Dermis microvascular lymphatic vessel endothelial cell (primary cell): ENCODE measurements around the gene C11orf54. TPM values are rescaled to one million over a fixed set of nuclear protein-coding genes. Genes with fewer than 3 reads are reported as not detected.
"Not testable (repeated sequence)": the region's sequence is repeated elsewhere in the genome, so short reads cannot be mapped to it uniquely, and the experiment has no call there.

Experiments
- DNase-seq, 2 donors: peaks; one replicate each; pipeline versions ENCODE4 v3.0.0 to v3.0.0-alpha.2; 2010; ENCODE audit warnings: low read depth in 2 of 2
- total RNA-seq: library from RNA; depleted of rRNA; stranded (reverse); fragments of >200 nt; gene quantifications from 2 replicates; pipeline ENCODE4 v1.2.1, GENCODE V29; 2014

The C11orf54 gene
- total RNA-seq, 1 donor from 2014 or later, result 9.2 TPM

GRCh38 chr11:93766504-93766903 lies 25.0 kb downstream of the C11orf54 start:
- DNase-seq, result no peak

DNA sequence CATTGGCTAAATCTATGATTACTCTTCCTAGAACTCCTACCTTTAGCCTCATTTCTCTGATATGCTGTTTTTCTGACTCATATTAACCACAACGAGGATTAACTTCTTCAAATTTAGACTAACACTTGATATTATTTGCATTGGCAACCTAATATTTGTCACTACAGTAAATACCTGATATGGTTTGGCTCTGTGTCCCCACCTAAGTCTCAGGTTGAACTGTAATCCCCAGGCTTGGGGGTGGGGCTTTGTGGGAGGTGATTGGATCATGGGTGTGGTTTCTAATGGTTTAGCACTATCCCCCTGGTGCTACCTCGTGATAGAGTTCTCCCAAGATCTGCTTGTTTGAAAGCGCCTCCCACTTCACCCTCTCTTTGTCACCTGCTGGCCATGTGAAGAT lies 25.5 kb downstream of the C11orf54 start:
- no peak for DNase-seq

DNA sequence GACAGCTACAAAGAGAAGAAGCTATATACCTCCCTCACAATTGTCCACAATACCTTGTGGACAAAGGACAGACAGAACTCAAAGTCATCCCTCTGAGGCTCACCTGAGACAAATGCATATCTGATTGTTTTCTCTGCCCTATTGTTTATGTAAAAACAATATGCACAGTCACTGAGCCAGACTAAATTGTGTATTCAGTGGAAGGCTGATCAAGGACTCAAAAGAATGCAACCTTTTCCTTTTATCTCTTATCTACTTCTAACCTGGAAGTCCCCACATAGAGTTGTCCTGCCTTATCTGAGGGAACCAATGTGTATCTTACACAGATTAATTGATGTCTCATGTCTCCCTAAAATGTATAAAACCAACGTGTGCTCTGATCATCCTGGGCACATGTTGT lies 28.7 kb downstream of the C11orf54 start:
- DNase-seq, result no peak

DNA sequence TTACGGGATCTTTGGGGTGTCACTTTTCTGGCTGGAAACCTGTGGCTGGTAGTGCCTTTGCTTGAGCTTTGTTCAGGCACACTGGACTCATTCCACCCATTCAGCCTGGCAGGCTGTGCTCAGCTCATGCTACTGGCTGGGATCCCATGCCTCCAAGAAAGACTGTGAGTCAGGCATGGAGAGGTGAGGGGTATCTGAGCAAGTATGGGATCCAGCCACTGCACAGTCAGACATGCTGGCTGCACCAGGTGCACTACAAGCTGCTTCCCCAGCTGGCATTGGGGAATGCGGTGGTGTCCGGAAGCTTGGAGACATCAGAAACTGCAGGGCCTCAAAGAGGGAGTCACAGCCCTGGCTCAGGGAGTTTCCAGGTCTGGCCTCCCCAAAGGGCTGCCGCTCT lies 30.7 kb downstream of the C11orf54 start:
- DNase-seq, result no peak

- no peak for DNase-seq
Observed at GRCh38 chr11:93773045-93773477, 31.6 kb downstream of the C11orf54 start.

DNA sequence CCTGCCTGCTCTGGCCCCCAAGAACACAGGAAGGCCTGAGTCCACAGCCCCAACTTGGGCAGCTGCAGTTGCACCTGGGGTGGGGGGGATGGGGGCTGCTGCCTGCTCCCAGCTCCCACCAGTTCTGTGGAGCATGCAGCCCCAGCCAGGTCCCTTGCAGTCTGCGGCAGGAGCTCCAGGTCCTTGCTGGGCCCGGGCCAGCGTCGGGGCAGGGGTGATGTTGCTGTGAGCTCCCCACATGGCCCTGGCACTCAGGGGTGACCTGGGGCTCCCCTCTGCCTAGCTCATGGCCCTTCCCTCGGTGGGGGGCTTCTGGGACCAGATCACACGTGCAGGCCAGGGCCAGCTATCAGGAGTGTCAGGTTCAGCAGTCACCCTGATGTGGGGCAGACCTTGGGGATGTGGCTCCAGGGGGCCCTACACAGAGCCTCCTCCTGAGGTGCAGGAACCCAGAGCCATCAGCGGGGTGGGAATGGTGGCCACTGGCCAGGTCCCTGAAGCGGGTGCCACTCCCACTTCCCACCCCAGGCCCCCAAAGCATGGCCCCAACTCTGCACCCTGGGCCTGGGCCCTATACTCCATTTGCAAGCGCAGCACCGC lies 32.2 kb downstream of the C11orf54 start:
- DNase-seq, result no peak

- not testable (repeated sequence) for DNase-seq
Observed at GRCh38 chr11:93774560-93774959, 33.1 kb downstream of the C11orf54 start.

DNA sequence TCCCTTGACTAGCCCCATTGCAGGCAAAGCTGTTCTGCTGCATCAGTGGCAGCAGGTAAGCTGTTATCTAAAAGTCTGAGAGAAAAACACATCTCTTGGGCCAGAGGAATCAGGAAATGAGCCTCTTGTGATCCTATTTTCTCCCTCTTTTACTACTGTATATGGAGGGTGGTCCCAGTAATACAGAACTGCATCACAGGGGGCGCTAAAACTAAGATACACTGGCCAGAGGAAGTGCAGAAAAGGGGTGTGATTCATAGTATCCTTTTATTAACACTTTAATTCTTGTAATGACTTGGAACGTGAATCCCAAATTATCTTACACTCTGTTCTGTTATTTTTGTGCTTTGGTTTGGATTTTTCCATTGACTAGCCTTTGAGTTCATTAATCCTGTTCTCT lies 33.8 kb downstream of the C11orf54 start:
- DNase-seq, result peak in 1 of 2 donors; percentile 28

DNA sequence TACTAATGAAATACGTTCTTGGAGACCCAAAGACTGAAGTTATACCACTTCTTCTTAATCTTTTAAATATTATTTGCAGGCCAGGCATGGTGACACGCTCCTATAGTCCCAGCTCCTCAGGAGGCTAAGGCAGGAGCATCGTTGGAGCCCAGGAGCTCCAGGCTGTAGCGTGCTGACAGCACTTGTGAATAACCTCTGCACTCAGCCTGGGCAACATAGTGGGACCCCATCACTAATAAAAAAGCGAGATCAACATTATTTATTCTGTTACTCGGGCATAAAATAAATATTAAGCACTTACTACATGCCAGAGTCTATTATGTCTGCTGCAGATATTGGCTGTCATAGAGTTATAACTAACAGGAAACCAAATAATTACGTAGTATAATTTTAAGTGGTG lies 41.9 kb downstream of the C11orf54 start:
- no peak for DNase-seq

- DNase-seq, result no peak
Observed at GRCh38 chr11:93783765-93784144, 42.3 kb downstream of the C11orf54 start.

DNA sequence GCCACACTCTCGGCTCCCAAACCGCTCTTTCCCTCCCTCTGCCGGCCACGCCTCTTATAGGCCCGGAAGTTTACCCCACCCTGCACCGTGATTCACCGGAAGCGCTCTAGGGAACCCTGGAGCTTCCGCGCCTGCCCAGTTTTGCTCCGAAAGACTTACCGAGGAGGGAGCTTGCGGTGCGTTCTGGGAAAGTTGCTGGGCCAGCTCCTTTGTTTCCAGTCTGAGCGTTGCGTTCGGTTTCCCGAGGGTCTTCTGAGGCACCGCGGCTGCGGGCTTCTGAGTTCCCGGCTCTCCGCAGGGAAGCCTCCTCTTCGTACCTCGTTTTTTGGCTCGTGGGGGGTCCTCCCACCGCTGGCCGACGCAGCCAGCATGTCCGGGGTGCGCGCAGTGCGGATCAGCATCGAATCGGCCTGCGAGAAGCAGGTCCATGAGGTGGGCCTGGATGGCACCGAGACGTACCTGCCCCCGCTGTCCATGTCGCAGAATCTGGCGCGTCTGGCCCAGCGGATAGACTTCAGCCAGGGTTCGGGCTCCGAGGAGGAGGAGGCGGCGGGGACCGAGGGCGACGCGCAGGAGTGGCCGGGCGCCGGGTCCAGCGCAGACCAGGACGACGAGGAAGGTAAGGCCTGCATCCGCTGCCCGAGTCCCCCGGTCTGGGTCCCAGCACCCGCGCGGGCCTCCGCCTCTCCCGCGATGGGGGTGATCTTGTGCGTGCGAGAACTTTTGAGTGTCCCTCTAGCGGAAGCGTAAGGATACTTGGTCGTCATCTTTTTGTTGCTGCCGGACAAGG lies 42.9 kb downstream of the C11orf54 start, which contains the start of gene MED17:
TSS of gene MED17 (plus strand) at position 138 of the 790 bp plus-strand sequence. CDS start at position 370, 232 bp downstream.
- peak; percentile 85 to 94 for DNase-seq

DNA sequence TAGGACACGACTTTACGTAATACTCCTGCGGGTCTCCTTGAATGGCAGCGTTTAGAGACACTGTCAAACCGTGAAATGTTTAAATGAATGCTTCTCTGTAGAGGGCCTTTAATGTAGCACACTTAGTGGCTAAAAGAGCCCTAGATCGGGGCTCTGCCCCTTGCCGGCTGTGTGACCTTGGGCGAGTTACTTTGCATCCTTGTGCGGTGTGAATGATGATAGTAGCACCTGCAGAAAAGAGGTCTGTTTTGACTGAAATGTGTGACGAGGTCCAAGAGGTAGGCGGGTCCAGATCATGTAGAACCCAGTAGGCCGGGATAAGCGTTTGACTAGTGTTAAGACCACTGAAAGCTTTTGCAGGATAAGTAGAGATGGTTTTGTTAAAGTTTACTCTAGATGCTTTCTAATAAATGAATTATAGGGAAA lies 43.5 kb downstream of the C11orf54 start:
- peak in 1 of 2 donors; percentile 20 for DNase-seq

DNA sequence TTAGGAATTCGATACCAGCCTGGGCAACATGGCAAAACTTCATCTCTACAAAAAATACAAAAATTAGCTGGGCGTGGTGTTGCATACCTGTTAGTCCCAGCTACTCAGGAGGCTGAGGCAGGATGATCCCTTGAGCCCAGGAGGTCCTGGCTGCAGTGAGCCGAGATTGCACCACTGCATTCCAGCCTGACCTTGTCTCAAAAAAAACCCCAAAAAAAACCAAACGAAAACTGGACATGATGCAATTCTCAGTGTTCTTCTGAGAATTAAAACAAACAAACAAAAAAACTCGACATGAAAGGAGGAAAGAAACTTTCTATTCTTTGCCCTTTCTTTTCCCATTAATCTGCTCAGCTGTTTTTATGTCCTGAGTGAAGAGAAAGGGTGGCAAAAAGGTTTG lies 50.0 kb downstream of the C11orf54 start:
- DNase-seq, result no peak

DNA sequence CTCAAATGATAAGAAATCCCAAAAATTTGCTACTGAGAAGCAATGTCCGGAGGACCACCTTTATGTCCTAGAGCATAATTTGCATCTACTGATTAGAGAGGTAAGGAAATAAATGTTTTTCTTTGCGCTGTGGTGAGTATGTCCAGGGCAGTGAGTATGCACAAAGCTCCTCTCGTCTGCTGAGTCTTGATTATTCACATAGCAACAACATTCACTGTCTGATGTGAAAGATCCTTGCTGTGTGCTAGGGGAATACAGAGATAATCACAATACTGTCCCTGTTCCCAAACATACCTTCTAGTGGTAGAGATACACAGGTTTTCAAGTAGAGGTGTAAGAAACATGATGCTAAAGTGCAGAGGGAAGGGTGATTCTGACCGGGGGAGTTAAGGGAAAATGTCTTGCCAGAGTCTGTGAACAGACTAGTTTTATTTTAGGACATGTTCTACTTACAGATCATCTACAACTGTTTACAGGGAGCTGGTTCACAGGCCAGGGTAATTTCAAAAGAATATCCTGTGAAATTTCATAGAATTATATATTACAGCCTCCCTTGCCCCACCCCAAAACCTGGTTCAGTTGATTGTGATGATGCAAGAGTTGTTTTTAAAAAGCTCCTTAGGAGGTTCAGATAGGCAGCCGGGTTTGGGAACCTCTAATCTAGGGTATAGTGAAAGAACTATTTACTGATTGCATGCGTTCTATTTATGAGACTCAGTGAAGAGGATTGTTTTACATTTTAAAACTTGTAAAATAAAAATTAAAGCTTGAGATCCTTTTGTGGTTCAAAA lies 55.2 kb downstream of the C11orf54 start:
- DNase-seq, result no peak

DNA sequence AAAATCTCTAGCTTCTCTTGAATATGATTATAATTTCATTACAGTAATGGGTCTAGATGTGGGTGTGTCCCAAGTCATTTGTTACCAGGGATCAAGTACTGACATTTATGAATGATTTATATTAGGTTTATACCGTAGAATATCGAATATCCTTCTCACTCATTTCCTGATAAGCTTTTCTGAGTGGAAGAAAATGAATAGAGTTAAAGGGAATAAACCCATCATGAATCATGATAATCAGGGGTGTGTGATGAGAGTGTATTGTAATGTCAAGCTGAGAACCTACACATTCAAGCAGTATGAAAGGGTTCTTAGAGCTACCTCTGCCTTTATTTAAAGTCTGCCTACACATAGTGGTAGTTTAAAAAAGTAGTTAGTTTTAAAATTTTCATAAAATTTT lies 59.9 kb downstream of the C11orf54 start:
- no peak for DNase-seq

DNA sequence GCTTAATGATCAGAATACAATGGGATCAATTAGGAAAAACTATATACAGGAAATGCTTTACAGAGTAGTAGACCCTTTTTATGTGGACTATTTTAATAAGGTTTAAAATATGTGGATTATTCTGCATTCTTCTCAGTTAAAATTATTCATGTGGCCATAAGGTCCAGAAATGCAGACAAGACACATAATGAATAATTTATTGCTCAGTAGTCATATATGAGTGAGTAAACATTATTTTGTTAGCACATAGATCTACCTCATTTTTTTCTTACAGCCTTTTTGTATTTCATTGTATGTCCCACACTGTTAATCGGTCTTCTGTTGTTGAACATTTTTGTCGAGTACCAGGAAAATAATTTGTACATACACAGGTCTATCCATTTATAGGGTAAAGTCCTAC lies 63.4 kb downstream of the C11orf54 start:
- DNase-seq, result no peak

DNA sequence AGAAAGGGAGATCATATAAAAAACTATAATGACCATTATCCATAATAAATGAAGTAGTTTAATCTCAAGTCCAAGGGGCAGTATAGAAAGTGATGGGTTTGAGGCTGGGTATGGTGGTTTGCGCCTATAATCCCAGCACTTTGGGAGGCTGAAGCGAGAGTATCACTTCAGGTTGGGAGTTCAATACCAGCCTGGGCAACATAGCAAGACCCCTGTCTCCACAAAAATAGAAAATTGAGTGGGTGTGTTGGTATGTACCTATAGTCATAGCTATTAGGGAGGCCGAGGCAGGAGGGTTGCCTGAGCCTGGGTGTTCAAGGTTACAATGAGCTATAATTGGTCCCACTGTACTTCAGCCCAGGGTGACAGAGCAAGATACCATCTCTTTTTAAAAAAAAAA lies 66.5 kb downstream of the C11orf54 start:
- no peak for DNase-seq

DNA sequence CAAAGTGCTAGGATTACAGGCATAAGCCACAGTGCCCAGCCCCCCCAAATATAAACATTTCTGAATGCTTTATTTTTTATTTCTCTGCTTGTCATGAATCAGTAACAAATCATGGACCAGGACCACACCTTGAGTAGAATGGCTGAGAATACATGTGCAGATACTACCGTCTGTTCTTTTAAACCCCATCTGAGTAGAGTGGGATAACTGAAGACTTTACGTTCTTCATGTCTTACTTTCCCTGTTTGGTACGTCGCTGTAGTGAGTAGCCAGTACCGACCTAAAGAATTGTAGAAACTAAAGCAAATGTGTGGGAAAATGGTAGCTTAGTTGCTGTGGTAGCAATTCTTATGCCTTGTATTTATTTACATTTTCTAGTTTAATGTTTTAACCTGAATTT lies 72.5 kb downstream of the C11orf54 start:
- DNase-seq, result no peak
